Measurements from ENCODE around the gene S100A12.

GRCh38 chr1:153370146-153370545, 5.3 kb downstream of the S100A12 start:
- TF ChIP-seq CTCF (IDR thresholded peaks at IDR 0.05) (no peak), POLR2A (IDR thresholded peaks at IDR 0.05) (no peak)
